Endothelial cell of umbilical vein (primary cell): Measurements from ENCODE around the gene MOB3B. TPM values are rescaled to one million over a fixed set of nuclear protein-coding genes. Genes with fewer than 3 reads are reported as not detected.

ENCODE experiments used
- BruUV-seq: library from RNA; stranded (reverse); fragments of 400-500 nt; replicated peaks from 2 replicates; lab custom pipeline; 2021; lab: Mats Ljungman, UMichigan
- CTCF ChIA-PET: fragments of 300-600, 350-600 bp; sonication (Branson Sonifier 250); formaldehyde crosslinking; loops from one replicate; lab custom pipeline; 2021; ENCODE audit warnings: antibody characterized with exemption, inconsistent platforms; lab: Charles Lee
- POLR2A ChIA-PET: fragments of 300-600, 350-600 bp; sonication (Branson Sonifier 250); formaldehyde crosslinking; loops from one replicate; lab custom pipeline; 2021; ENCODE audit warnings: antibody characterized with exemption, inconsistent platforms; lab: Charles Lee
- DNase-seq: peaks from one replicate; pipeline ENCODE4 v3.0.0-alpha.2; 2011; ENCODE audit warnings: low read depth, low spot score
- FAIRE-seq: peaks from 2 replicates; lab custom pipeline; 2011; peaks lifted over from hg19 to GRCh38; lab: Jason Lieb, UNC
- H2AFZ ChIP-seq: 2 replicates; pipeline ENCODE4 v1.6.0; 2012; ENCODE audit warnings: low read depth, low read length, control low read depth, inconsistent platforms
- H3K27ac ChIP-seq: 2 replicates; pipeline ENCODE4 v1.5.1; 2011; ENCODE audit warnings: low read depth, mild to moderate bottlenecking, control low read depth, low read length, moderate library complexity; ENCODE audit not compliant: insufficient read depth
- H3K27me3 ChIP-seq, 2 experiments: 2 replicates each; pipeline versions ENCODE4 v1.6.0 to v1.6.1; 2011; ENCODE audit warnings: low read length in 2 of 2, mixed read lengths in 1 of 2; ENCODE audit not compliant: control insufficient read depth in 2 of 2, insufficient read depth in 2 of 2
- H3K36me3 ChIP-seq, 2 experiments: 2 replicates in 1 of 2; 3 replicates in 1 of 2; pipeline ENCODE4 v1.5.1; 2011; ENCODE audit warnings: low read length in 2 of 2, mild to moderate bottlenecking in 1 of 2, moderate library complexity in 1 of 2; ENCODE audit not compliant: control insufficient read depth in 2 of 2, insufficient read depth in 2 of 2; ENCODE audit errors: extremely low read depth in 1 of 2
- H3K4me1 ChIP-seq: 3 replicates; pipeline ENCODE4 v1.5.1; 2011; ENCODE audit warnings: mild to moderate bottlenecking, low read length; ENCODE audit not compliant: control insufficient read depth, insufficient read depth; ENCODE audit errors: extremely low read depth
- H3K4me2 ChIP-seq: 2 replicates; pipeline ENCODE4 v1.6.1; 2011; ENCODE audit warnings: low read length, control low read depth, mixed read lengths; ENCODE audit not compliant: insufficient read depth
- H3K4me3 ChIP-seq, 3 experiments: fragments of 200-600 bp in 1 of 3; sonication (generic), shearing (Covaris generic) in 1 of 3; replicated peaks in 1 of 3; 2 replicates each; pipeline ENCODE4 v1.5.1; 2011 to 2016; ENCODE audit warnings: control low read depth in 3 of 3, low read length in 3 of 3, mild to moderate bottlenecking in 2 of 3, inconsistent platforms in 1 of 3, low read depth in 1 of 3, moderate library complexity in 1 of 3; ENCODE audit not compliant: insufficient read depth in 1 of 3
- H3K79me2 ChIP-seq: 2 replicates; pipeline ENCODE4 v1.6.0; 2012; ENCODE audit warnings: low read length, inconsistent platforms; ENCODE audit not compliant: control insufficient read depth, insufficient read depth
- H3K9ac ChIP-seq: replicated peaks from 2 replicates; pipeline ENCODE3; 2011; ENCODE audit warnings: low read length, control low read depth; ENCODE audit not compliant: insufficient read depth; ENCODE audit errors: extremely low read depth
- H3K9me1 ChIP-seq: replicated peaks from 3 replicates; pipeline ENCODE4 v1.6.0; 2011; ENCODE audit warnings: mild to moderate bottlenecking, low read length; ENCODE audit not compliant: control insufficient read depth, insufficient read depth; ENCODE audit errors: extremely low read depth
- H3K9me3 ChIP-seq: replicated peaks from 2 replicates; pipeline ENCODE4 v1.5.1; 2012; ENCODE audit warnings: low read length, inconsistent platforms; ENCODE audit not compliant: control insufficient read depth, insufficient read depth
- H4K20me1 ChIP-seq: replicated peaks from 2 replicates; pipeline ENCODE3; 2011; ENCODE audit warnings: mild to moderate bottlenecking, low read length; ENCODE audit not compliant: control insufficient read depth, insufficient read depth; ENCODE audit errors: extremely low read depth
- EZH2 ChIP-seq: IDR thresholded peaks from 2 replicates; pipeline ENCODE4 v1.6.1; 2012; ENCODE audit warnings: borderline replicate concordance, low read depth, mild to moderate bottlenecking, moderate library complexity, low read length, inconsistent platforms; ENCODE audit not compliant: severe bottlenecking
- FOS ChIP-seq: IDR thresholded peaks from 2 replicates; pipeline ENCODE4 v1.6.1; 2011; ENCODE audit warnings: mild to moderate bottlenecking, low read length, moderate library complexity, borderline replicate concordance; ENCODE audit not compliant: insufficient read depth
- GATA2 ChIP-seq: IDR thresholded peaks from 2 replicates; pipeline ENCODE4 v1.7.0; 2011; ENCODE audit warnings: low read depth, mild to moderate bottlenecking, moderate library complexity, mixed read lengths, low read length; ENCODE audit not compliant: insufficient read length, insufficient read depth
- JUN ChIP-seq: IDR thresholded peaks from 2 replicates; pipeline ENCODE4 v1.6.1; 2011; ENCODE audit warnings: borderline replicate concordance, low read depth; ENCODE audit not compliant: insufficient read length, insufficient read depth
- MYC ChIP-seq: IDR thresholded peaks from one replicate; pipeline ENCODE4 v1.6.1; 2011; ENCODE audit warnings: mild to moderate bottlenecking, low read depth, low read length
- POLR2A ChIP-seq: IDR thresholded peaks from 2 replicates; pipeline ENCODE4 v1.6.1; 2012; ENCODE audit warnings: low read depth, mild to moderate bottlenecking, control low read depth, low read length
- POLR2AphosphoS5 ChIP-seq: IDR thresholded peaks from 2 replicates; pipeline ENCODE4 v1.6.1; 2012; ENCODE audit warnings: low read depth, mild to moderate bottlenecking, control low read depth, low read length, moderate library complexity; ENCODE audit not compliant: insufficient read depth
- dilution Hi-C: fragments of 300-500 bp; cut with MboI; formaldehyde crosslinking; loops from one replicate; pipeline ENCODE4 v1.15.0; 2019; ENCODE audit warnings: low sequenced_read_pairs; ENCODE audit not compliant: extremely low pct_ligation_motif_present
- intact Hi-C: fragments of 100-400 bp; cut with micrococcal nuclease; formaldehyde crosslinking; loops from one replicate; pipeline ENCODE4 v1.10.0; 2022
- polyA plus RNA-seq, 4 experiments: library from polyadenylated mRNA; depleted of rRNA in 3 of 4; stranded (reverse) in 3 of 4; unstranded in 1 of 4; fragments of >200 nt; gene quantifications; 2 replicates each; pipeline versions ENCODE4 v1.2.1 to v1.2.3, GENCODE V29; 2011 to 2012; ENCODE audit warnings: missing spikeins in 1 of 4
- total RNA-seq: library from RNA; stranded (reverse); gene quantifications from 2 replicates; pipeline ENCODE4 v1.2.3, GENCODE V29; 2021
- TF ChIP-seq, protein P1 (sequence below): IDR thresholded peaks from 2 replicates; pipeline ENCODE4 v1.6.1; 2011; ENCODE audit not compliant: insufficient read depth, insufficient read length
- TF ChIP-seq, protein P2 (sequence below), 2 donors: IDR thresholded peaks; 1 replicate in 1 of 2; 2 replicates in 1 of 2; pipeline ENCODE4 v1.5.1; 2011; ENCODE audit warnings: low read length in 2 of 2, mild to moderate bottlenecking in 2 of 2, moderate library complexity in 2 of 2, control low read depth in 1 of 2, inconsistent platforms in 1 of 2, low read depth in 1 of 2; ENCODE audit not compliant: insufficient read depth in 1 of 2; ENCODE audit errors: extremely low read depth in 1 of 2

Gene MOB3B
- total and polyA plus RNA-seq, 2 donors (not counting 3 experiments of a cell fraction or from before 2014, with no cell fraction given): 0.03 TPM; not detected in 1

GRCh38 chr9:27471366-27471765 is 58.2 kb downstream of the MOB3B start:
- BruUV-seq: no TSS peak
- H3K4me2 ChIP-seq: no peak overlapping the region
- intact Hi-C loops (no loop called here), dilution Hi-C loops (no loop called here)
- FAIRE-seq (no peak), DNase-seq (no peak)
- H3K79me2 ChIP-seq: no peaks in the 10 kb centered on the region
- H3K9me1 ChIP-seq: no peaks in the 10 kb centered on the region
- TF ChIP-seq, protein P1, sequence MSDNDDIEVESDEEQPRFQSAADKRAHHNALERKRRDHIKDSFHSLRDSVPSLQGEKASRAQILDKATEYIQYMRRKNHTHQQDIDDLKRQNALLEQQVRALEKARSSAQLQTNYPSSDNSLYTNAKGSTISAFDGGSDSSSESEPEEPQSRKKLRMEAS: no peak
- TF ChIP-seq JUN (no peak), POLR2AphosphoS5 (no peak), GATA2 (no peak), POLR2A (no peak), EZH2 (no peak), FOS (no peak), MYC (no peak)
- TF ChIP-seq, protein P2, sequence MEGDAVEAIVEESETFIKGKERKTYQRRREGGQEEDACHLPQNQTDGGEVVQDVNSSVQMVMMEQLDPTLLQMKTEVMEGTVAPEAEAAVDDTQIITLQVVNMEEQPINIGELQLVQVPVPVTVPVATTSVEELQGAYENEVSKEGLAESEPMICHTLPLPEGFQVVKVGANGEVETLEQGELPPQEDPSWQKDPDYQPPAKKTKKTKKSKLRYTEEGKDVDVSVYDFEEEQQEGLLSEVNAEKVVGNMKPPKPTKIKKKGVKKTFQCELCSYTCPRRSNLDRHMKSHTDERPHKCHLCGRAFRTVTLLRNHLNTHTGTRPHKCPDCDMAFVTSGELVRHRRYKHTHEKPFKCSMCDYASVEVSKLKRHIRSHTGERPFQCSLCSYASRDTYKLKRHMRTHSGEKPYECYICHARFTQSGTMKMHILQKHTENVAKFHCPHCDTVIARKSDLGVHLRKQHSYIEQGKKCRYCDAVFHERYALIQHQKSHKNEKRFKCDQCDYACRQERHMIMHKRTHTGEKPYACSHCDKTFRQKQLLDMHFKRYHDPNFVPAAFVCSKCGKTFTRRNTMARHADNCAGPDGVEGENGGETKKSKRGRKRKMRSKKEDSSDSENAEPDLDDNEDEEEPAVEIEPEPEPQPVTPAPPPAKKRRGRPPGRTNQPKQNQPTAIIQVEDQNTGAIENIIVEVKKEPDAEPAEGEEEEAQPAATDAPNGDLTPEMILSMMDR (IDR thresholded peaks at IDR 0.05; ENCODE audit: extremely low read depth in 1 of 2, insufficient read depth in 1 of 2, low read depth in 1 of 2, low read length in 2 of 2): no peak
- H2AFZ ChIP-seq: no peak overlapping the region
- POLR2A ChIA-PET: no interaction called here
- no peaks in the 10 kb centered on the region for H4K20me1 ChIP-seq
- H3K27me3 ChIP-seq: peaks cover 0 to 8% of the 10 kb centered on the region in 2 experiments
- H3K36me3 ChIP-seq: no peaks in the 10 kb centered on the region
- H3K9me3 ChIP-seq: no peaks in the 10 kb centered on the region
- no peak overlapping the region for H3K27ac ChIP-seq
- no peak overlapping the region for H3K4me3 ChIP-seq
- CTCF ChIA-PET: interaction anchor here (1.0 kb wide), 1 partner anchor 11 kb away, joined by 4 read pairs; no protein-coding TSS in a partner anchor
- H3K4me1 ChIP-seq: no peaks in the 10 kb centered on the region
- H3K9ac ChIP-seq: no peak overlapping the region
